GM12892 (cell line): Measurements from ENCODE around the gene ALOX5.

Experiments used
- POLR2A ChIP-seq: IDR thresholded peaks from 2 replicates; pipeline ENCODE4 v1.6.1; 2011; ENCODE audit warnings: low read depth, low read length, control low read depth
- POLR2AphosphoS5 ChIP-seq: IDR thresholded peaks from 2 replicates; pipeline ENCODE4 v1.6.1; 2011; ENCODE audit warnings: low read depth, low read length, control low read depth

- TF ChIP-seq POLR2AphosphoS5 (no peak), POLR2A (no peak)
Measured at GRCh38 chr10:45441239-45442190, 67.5 kb downstream of the ALOX5 start.
